ENCODE measurements around the gene KLRG1. TPM values are rescaled to one million over a fixed set of nuclear protein-coding genes. Genes with fewer than 3 reads are reported as not detected.

KLRG1 gene
- total RNA-seq (10 to 100 TPM; 11.5 to 12.3 TPM), polyA plus RNA-seq (364 TPM)

DNA sequence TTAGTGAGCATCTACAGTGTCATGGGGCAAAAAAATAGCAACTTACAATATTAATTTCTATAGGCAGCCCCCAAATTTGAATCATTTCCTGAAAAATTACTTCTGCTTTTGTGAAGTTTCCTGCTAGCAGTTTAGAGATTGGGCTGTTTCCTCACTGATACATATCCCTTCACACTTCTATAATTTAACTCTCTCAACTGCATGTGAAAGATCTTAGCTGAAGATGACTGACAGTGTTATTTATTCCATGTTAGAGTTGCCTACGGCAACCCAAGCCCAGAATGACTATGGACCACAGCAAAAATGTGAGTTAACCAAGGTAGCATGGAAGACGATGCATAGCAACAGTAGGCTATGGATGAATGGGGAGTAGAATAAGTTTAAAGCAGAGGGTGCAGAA lies at the start of gene KLRG1:
KLRG1 (plus strand) TSS at position 134 of the 400 bp plus-strand sequence; CDS start at position 224, 90 bp downstream.
- H3K27ac Mint-ChIP-seq: peak within 1 kb of the TSS; percentile 84 to 99 (median 96)
- H3K4me1 Mint-ChIP-seq: peaks cover 65 to 79% (median 79%) of the 10 kb centered on the region in 3 donors
- Histone ChIP-seq H3K36me3 (ENCODE audit: insufficient read depth, low read length) (no peaks in the 10 kb centered on the region), H3K27me3 (ENCODE audit: insufficient read depth, low read length, poor library complexity, severe bottlenecking) (no peaks in the 10 kb centered on the region), H3K27ac (ENCODE audit: low read depth, low read length) (peak within 1 kb of the TSS; percentile 72), H3K4me3 (ENCODE audit: low read length) (peak within 1 kb of the TSS; percentile 48), H3K9me3 (ENCODE audit: low read length) (no peaks in the 10 kb centered on the region), H3K4me1 (ENCODE audit: insufficient read depth, low read length) (peaks cover 74% of the 10 kb centered on the region)
- H3K4me3 Mint-ChIP-seq: peak within 1 kb of the TSS; percentile 79 to 97 (median 92)
- peak in 2 of 5 donors; percentile 7 to 30 for DNase-seq
- ChIA-PET POLR2A (no interaction called here), CTCF (no interaction called here)
- H3K9me3 Mint-ChIP-seq: peaks cover 0 to 2% (median 0%) of the 10 kb centered on the region in 5 donors
- no peaks in the 10 kb centered on the region for H3K27me3 Mint-ChIP-seq
- H3K36me3 Mint-ChIP-seq: peaks cover 2 to 30% (median 15%) of the 10 kb centered on the region in 3 donors

DNA sequence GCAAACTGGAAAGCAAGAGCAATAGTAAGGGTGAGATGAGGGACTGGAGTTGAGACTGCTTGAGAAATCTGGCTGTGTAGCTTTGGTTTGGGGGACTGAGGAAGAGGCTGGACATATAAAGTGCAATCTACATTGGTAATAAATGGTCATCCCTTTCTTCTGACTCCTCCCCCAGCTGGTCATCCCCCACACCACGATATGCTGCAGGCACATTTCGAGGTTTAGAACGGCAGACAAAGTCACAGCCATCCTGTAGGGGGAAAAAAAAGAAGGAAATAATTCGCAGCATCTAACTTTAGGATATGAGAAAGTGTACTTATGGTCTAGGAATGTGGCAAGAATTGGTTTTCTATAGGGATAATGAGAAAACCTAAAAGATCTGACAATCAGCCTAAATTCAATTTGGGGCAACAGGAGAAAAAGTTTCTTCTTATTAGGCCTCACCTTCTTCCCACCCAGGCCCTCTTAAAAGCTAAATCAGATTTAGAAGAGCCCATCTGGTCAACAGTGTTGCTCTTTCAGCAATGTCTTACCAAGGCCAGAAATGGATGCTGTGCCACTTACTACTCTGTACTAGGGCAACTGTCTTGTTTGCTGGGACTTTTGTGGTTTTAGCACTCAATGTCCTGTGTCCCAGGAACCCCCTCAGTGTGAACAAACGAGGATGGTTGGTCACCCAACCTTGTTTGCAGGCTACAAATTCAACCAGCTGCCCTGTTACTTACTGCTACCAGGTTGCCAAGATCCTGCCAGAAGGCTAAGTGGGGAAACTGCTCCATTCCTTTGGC lies 47.5 kb upstream of the KLRG1 start:
- H3K27ac ChIP-seq (ENCODE audit: low read depth, low read length): no peak overlapping the region
- H3K9me3 ChIP-seq (ENCODE audit: low read length): no peaks in the 10 kb centered on the region
- H3K4me3 ChIP-seq (ENCODE audit: low read length): no peak overlapping the region
- H3K27me3 ChIP-seq (ENCODE audit: insufficient read depth, low read length, poor library complexity, severe bottlenecking): no peaks in the 10 kb centered on the region
- peaks cover 12 to 30% (median 13%) of the 10 kb centered on the region in 3 donors for H3K4me1 Mint-ChIP-seq
- CTCF ChIA-PET: no interaction called here
- peak overlapping the region in 7 of 8 donors; percentile 56 to 93 (median 77) for H3K27ac Mint-ChIP-seq
- DNase-seq: no peak
- H3K36me3 Mint-ChIP-seq: peaks cover 5 to 81% (median 24%) of the 10 kb centered on the region in 3 donors
- H3K9me3 Mint-ChIP-seq: no peaks in the 10 kb centered on the region
- H3K4me3 Mint-ChIP-seq: no peak overlapping the region
- peaks cover 4% of the 10 kb centered on the region for H3K4me1 ChIP-seq (ENCODE audit: insufficient read depth, low read length)
- no peaks in the 10 kb centered on the region for H3K27me3 Mint-ChIP-seq
- H3K36me3 ChIP-seq (ENCODE audit: insufficient read depth, low read length): peaks cover 50% of the 10 kb centered on the region
- POLR2A ChIA-PET: no interaction called here

DNA sequence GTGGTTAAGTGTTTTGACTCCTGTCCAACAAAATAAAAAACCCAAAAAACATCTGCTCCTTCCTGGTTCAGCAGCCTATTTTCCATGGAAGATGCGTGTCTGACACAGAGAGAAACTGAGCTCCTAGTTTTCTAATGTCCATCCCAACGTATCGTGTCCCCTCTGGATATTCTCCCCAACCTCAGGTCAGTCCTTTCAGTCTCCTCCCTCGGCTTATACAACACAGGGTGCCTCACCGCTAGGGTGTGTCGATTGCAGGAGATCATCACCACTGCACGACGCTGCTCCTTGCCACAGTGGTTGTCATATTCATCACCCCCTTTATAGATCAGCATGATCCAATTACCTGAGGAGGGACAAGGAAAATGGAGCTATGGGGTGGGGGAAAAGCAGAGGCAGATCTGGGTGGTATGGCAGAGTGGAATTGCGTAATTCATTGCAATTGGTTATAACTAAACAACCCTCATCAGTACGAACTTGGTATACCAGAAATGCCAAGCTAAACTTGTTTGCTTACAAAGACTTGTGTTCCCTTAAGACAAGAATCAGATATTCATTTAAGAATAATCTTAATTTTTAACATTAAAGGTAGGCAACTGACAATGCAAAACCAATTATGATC lies 45.7 kb upstream of the KLRG1 start:
- H3K4me1 Mint-ChIP-seq: peaks cover 26 to 48% (median 31%) of the 10 kb centered on the region in 3 donors
- Histone ChIP-seq H3K27ac (ENCODE audit: low read depth, low read length) (no peak overlapping the region), H3K36me3 (ENCODE audit: insufficient read depth, low read length) (peaks cover 44% of the 10 kb centered on the region), H3K4me1 (ENCODE audit: insufficient read depth, low read length) (peaks cover 22% of the 10 kb centered on the region), H3K4me3 (ENCODE audit: low read length) (no peak overlapping the region), H3K9me3 (ENCODE audit: low read length) (no peaks in the 10 kb centered on the region), H3K27me3 (ENCODE audit: insufficient read depth, low read length, poor library complexity, severe bottlenecking) (no peaks in the 10 kb centered on the region)
- H3K36me3 Mint-ChIP-seq: peaks cover 5 to 67% (median 22%) of the 10 kb centered on the region in 3 donors
- ChIA-PET POLR2A (no interaction called here), CTCF (interaction anchor here (1.3 kb wide), 1 partner anchor 28 kb away, joined by 3 read pairs; no protein-coding TSS in a partner anchor)
- no peaks in the 10 kb centered on the region for H3K27me3 Mint-ChIP-seq
- H3K4me3 Mint-ChIP-seq: no peak overlapping the region
- no peaks in the 10 kb centered on the region for H3K9me3 Mint-ChIP-seq
- peak overlapping the region in 5 of 8 donors; percentile 7 to 64 (median 20) for H3K27ac Mint-ChIP-seq
- DNase-seq: no peak

DNA sequence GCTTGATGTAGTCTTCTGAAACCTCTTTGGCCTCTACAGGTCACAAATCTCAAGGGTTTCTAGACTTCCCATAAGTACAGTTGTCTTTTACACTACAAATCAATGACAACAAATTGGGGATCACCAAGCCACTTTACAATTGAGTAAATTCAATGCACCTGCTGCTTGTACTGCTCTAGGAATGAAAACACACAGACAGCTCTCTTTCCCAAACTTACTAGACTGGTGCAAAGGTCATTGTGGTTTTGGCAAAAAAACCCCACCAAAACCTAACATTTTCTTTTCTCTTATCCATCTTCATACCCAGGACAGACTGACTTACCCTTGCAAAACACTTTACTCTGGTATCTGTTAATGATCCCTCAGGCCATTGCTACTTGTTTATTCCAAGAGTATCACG lies 42.6 kb upstream of the KLRG1 start:
- Mint-ChIP-seq H3K4me1 (peaks cover 39 to 58% (median 46%) of the 10 kb centered on the region in 3 donors), H3K36me3 (peaks cover 5 to 71% (median 18%) of the 10 kb centered on the region in 3 donors), H3K4me3 (peak overlapping the region; percentile 15 to 95 (median 50)), H3K27me3 (no peaks in the 10 kb centered on the region), H3K9me3 (no peaks in the 10 kb centered on the region), H3K27ac (peak overlapping the region; percentile 15 to 95 (median 88))
- CTCF ChIA-PET: interaction anchor here (1.1 to 9.9 kb wide), 2 partner anchors 88 to 99 kb away, joined by 3 to 192 read pairs; no protein-coding TSS in a partner anchor
- no peak for DNase-seq
- peaks cover 32% of the 10 kb centered on the region for H3K4me1 ChIP-seq (ENCODE audit: insufficient read depth, low read length)
- H3K36me3 ChIP-seq (ENCODE audit: insufficient read depth, low read length): peaks cover 36% of the 10 kb centered on the region
- H3K9me3 ChIP-seq (ENCODE audit: low read length): no peaks in the 10 kb centered on the region
- H3K27ac ChIP-seq (ENCODE audit: low read depth, low read length): no peak overlapping the region
- H3K4me3 ChIP-seq (ENCODE audit: low read length): no peak overlapping the region
- POLR2A ChIA-PET: interaction anchor here (1.5 kb wide), 1 partner anchor 87 kb away, joined by 3 read pairs; no protein-coding TSS in a partner anchor
- H3K27me3 ChIP-seq (ENCODE audit: insufficient read depth, low read length, poor library complexity, severe bottlenecking): no peaks in the 10 kb centered on the region

DNA sequence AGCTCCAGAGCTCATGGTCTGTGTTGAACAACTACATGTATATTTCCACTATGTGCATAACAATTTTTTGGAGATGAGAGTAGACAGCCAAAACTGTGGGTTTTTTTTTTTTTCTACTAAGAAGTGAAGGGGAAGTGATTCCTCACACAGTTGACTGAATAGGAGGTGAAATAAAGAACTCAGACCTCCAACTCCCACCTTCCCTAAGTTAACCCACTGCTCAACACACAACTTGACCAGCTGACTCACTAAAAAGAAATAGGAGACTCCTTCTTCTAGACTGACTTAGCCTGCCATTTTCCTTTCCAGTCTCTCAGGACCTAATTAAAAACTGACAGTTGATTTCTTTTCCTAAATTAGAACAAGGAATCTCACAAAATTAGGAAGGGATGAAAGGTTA lies 41.6 kb upstream of the KLRG1 start:
- DNase-seq: no peak
- Mint-ChIP-seq H3K36me3 (peaks cover 5 to 61% (median 13%) of the 10 kb centered on the region in 3 donors), H3K9me3 (no peaks in the 10 kb centered on the region), H3K27me3 (no peaks in the 10 kb centered on the region), H3K4me1 (peaks cover 46 to 62% (median 52%) of the 10 kb centered on the region in 3 donors), H3K27ac (peak overlapping the region in 7 of 8 donors; percentile 15 to 98 (median 90)), H3K4me3 (peak overlapping the region; percentile 38 to 95 (median 65))
- Histone ChIP-seq H3K36me3 (ENCODE audit: insufficient read depth, low read length) (peaks cover 27% of the 10 kb centered on the region), H3K27me3 (ENCODE audit: insufficient read depth, low read length, poor library complexity, severe bottlenecking) (no peaks in the 10 kb centered on the region), H3K9me3 (ENCODE audit: low read length) (no peaks in the 10 kb centered on the region), H3K27ac (ENCODE audit: low read depth, low read length) (peak overlapping the region; percentile 97), H3K4me1 (ENCODE audit: insufficient read depth, low read length) (peaks cover 42% of the 10 kb centered on the region), H3K4me3 (ENCODE audit: low read length) (peak overlapping the region; percentile 97)
- CTCF ChIA-PET: interaction anchor here (1.1 to 9.9 kb wide), 3 partner anchors 11 to 98 kb away, joined by 3 to 192 read pairs (median 4); no protein-coding TSS in a partner anchor
- POLR2A ChIA-PET: interaction anchor here (0.6 to 1.5 kb wide), 3 partner anchors 86 to 703 kb away, joined by 3 read pairs; no protein-coding TSS in a partner anchor

DNA sequence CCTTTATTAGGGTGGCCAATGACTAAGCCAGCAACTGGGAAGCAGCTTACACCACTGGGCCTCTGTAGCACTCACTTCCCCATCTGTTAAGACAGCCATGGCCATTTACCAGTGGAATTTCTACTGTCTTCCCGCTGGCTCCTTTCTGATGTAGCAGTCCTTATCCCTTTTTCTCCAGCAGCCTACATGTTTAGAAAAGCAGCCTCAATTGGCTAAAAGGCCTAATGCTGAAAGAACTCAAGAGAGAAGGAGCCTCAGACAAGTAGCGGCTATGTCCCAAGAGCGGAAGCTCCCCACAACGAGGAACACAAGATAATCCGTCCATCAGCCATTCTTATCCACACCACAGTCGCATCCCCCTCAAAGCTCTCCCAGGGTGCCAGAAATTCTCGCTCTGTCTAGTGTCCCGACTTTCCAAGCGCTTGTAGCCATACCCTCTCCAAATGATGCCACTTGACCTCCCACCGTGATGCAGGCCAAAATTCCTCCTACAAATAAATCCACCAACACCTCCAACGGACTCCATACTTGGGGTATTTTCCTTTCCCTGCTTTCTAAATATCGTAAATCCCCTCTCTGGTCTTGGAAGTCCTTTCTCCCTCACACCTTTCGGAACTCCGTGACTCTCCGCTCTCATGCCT lies 40.5 kb upstream of the KLRG1 start:
- Histone ChIP-seq H3K27me3 (ENCODE audit: insufficient read depth, low read length, poor library complexity, severe bottlenecking) (no peaks in the 10 kb centered on the region), H3K9me3 (ENCODE audit: low read length) (no peaks in the 10 kb centered on the region), H3K36me3 (ENCODE audit: insufficient read depth, low read length) (peaks cover 20% of the 10 kb centered on the region), H3K27ac (ENCODE audit: low read depth, low read length) (peak overlapping the region; percentile 97), H3K4me1 (ENCODE audit: insufficient read depth, low read length) (peaks cover 53% of the 10 kb centered on the region), H3K4me3 (ENCODE audit: low read length) (peak overlapping the region; percentile 97)
- Mint-ChIP-seq H3K36me3 (peaks cover under 1 to 50% (median 6%) of the 10 kb centered on the region in 3 donors), H3K4me3 (peak overlapping the region; percentile 90 to 98 (median 93)), H3K4me1 (peaks cover 57 to 73% (median 63%) of the 10 kb centered on the region in 3 donors), H3K27ac (peak overlapping the region; percentile 90 to 99 (median 96)), H3K27me3 (no peaks in the 10 kb centered on the region), H3K9me3 (peaks cover 0 to 3% (median 0%) of the 10 kb centered on the region in 5 donors)
- CTCF ChIA-PET: interaction anchor here (0.7 to 9.9 kb wide), 17 partner anchors 10 to 404 kb away, joined by 3 to 192 read pairs (median 5); partner anchors contain the start of gene PHC1
- DNase-seq: peak in 2 of 5 donors; percentile 20 to 21
- POLR2A ChIA-PET: interaction anchor here (0.7 to 4.0 kb wide), 7 partner anchors 33 to 304 kb away, joined by 3 to 27 read pairs (median 3); partner anchors contain the start of gene RIMKLB
